ENCODE data around the gene KRT13. TPM values are rescaled to one million over a fixed set of nuclear protein-coding genes. Genes with fewer than 3 reads are reported as not detected.

The KRT13 gene
- total and polyA plus RNA-seq, 10 of the 15 experiments (the other 5 are each of a cell fraction or from before 2014, with no cell fraction given), result not detected

DNA sequence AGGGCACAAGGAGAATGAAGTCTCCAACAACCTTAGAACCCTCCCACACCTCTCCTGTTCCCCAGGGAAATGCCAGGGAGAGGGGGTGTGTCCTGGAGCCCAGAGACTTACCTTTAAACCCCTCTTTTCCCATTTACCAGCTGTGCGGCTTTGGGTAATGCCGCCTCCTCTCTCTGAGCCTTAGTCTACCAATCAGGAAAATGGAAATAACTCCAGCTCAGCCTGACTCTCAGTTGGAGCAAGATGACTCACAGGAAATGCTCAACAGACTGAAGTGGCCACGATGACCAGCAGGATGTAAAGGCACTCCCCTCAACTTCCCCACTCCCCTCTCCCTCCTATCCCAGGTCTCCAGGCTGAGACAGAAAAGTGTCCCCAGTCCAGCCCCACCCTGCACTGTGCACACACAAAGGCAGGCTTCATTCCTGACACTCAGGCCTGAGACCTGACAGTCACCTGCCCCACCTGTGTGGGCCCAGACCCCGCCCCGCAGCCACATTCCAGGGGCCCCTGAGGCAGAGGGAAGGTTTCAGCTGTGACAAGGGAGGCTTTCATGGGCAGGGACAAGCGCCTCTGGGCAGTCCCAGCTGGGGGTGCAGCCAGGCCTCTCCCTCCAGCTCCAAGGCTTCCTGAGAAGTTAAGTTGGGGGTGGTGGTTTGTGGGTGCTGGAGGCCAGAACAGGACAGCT is 16.3 kb upstream of the KRT13 start:
- DNase-seq (ENCODE audit: low read depth, low spot score), result no peak
- FAIRE-seq, result no peak
- in situ Hi-C loops (cut with MboI), result no loop called here
- ChIA-PET SMC1A (ENCODE audit: uncharacterized antibody, unreplicated experiment) (no interaction called here), RAD21 (ENCODE audit: unreplicated experiment) (no interaction called here), POLR2A (no interaction called here), CTCF (interaction anchor here (1.3 kb wide), 1 partner anchor 27 kb away, joined by 3 read pairs; no protein-coding TSS in a partner anchor)
- H3K4me2 ChIP-seq (ENCODE audit: control insufficient read depth, insufficient read depth), result no peak overlapping the region
- H3K9ac ChIP-seq (ENCODE audit: control insufficient read depth, insufficient read depth, low read length), result no peak overlapping the region
- H3K27ac ChIP-seq (ENCODE audit: control insufficient read depth, insufficient read depth), result no peak overlapping the region
- no peaks in the 10 kb centered on the region for H3K36me3 ChIP-seq (ENCODE audit: control insufficient read depth in 2 of 2, insufficient read depth in 2 of 2, low read length in 1 of 2)
- no peaks in the 10 kb centered on the region for H3K79me2 ChIP-seq (ENCODE audit: control insufficient read depth, insufficient read depth, low read length)
- ATAC-seq, result no peak
- H3K4me3 ChIP-seq, result no peak overlapping the region
- H4K20me1 ChIP-seq (ENCODE audit: control insufficient read depth, insufficient read depth), result no peaks in the 10 kb centered on the region
- no TSS peak for BruUV-seq (replicated peaks)
- H2AFZ ChIP-seq (ENCODE audit: control insufficient read depth, low read depth, low read length), result no peak overlapping the region
- H3K4me1 ChIP-seq (ENCODE audit: control insufficient read depth, insufficient read depth, low read length), result no peaks in the 10 kb centered on the region
- WGBS (ENCODE audit: insufficient coverage, insufficient replicate concordance, low lambda C conversion rate, missing lambda C conversion rate), result 20% methylated on average over 6 of the region's 6 CpGs
- H3K9me3 ChIP-seq (replicated peaks; ENCODE audit: control insufficient read depth, insufficient read depth, low read length), result no peaks in the 10 kb centered on the region
- intact Hi-C loops (cut with micrococcal nuclease; ENCODE audit: unreplicated experiment), result no loop called here
- H3K27me3 ChIP-seq (replicated peaks in 1 of 2; ENCODE audit: control insufficient read depth in 2 of 2, insufficient read depth in 2 of 2, low read length in 1 of 2), result no peaks in the 10 kb centered on the region; a peak in 1 of 4 replicates
- TF ChIP-seq ASH2L (IDR thresholded peaks at IDR 0.05; ENCODE audit: borderline replicate concordance, low read depth) (no peak), FOXM1 (IDR thresholded peaks at IDR 0.05; ENCODE audit: low read depth, low read length) (no peak), SMAD5 (IDR thresholded peaks at IDR 0.05; ENCODE audit: low read depth) (no peak), POLR2A (IDR thresholded peaks at IDR 0.05; ENCODE audit: low read depth, low read length) (no peak), YBX1 (IDR thresholded peaks at IDR 0.05) (no peak), ZNF384 (IDR thresholded peaks at IDR 0.05; ENCODE audit: borderline replicate concordance, low read depth, low read length) (no peak), KLF5 (IDR thresholded peaks at IDR 0.05; ENCODE audit: partially characterized antibody) (no peak), CREM (IDR thresholded peaks at IDR 0.05; ENCODE audit: low read depth) (no peak)
- TF ChIP-seq, protein P1, sequence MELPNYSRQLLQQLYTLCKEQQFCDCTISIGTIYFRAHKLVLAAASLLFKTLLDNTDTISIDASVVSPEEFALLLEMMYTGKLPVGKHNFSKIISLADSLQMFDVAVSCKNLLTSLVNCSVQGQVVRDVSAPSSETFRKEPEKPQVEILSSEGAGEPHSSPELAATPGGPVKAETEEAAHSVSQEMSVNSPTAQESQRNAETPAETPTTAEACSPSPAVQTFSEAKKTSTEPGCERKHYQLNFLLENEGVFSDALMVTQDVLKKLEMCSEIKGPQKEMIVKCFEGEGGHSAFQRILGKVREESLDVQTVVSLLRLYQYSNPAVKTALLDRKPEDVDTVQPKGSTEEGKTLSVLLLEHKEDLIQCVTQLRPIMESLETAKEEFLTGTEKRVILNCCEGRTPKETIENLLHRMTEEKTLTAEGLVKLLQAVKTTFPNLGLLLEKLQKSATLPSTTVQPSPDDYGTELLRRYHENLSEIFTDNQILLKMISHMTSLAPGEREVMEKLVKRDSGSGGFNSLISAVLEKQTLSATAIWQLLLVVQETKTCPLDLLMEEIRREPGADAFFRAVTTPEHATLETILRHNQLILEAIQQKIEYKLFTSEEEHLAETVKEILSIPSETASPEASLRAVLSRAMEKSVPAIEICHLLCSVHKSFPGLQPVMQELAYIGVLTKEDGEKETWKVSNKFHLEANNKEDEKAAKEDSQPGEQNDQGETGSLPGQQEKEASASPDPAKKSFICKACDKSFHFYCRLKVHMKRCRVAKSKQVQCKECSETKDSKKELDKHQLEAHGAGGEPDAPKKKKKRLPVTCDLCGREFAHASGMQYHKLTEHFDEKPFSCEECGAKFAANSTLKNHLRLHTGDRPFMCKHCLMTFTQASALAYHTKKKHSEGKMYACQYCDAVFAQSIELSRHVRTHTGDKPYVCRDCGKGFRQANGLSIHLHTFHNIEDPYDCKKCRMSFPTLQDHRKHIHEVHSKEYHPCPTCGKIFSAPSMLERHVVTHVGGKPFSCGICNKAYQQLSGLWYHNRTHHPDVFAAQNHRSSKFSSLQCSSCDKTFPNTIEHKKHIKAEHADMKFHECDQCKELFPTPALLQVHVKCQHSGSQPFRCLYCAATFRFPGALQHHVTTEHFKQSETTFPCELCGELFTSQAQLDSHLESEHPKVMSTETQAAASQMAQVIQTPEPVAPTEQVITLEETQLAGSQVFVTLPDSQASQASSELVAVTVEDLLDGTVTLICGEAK (IDR thresholded peaks at IDR 0.05; ENCODE audit: borderline replicate concordance), result no peak
- TF ChIP-seq, protein P2, sequence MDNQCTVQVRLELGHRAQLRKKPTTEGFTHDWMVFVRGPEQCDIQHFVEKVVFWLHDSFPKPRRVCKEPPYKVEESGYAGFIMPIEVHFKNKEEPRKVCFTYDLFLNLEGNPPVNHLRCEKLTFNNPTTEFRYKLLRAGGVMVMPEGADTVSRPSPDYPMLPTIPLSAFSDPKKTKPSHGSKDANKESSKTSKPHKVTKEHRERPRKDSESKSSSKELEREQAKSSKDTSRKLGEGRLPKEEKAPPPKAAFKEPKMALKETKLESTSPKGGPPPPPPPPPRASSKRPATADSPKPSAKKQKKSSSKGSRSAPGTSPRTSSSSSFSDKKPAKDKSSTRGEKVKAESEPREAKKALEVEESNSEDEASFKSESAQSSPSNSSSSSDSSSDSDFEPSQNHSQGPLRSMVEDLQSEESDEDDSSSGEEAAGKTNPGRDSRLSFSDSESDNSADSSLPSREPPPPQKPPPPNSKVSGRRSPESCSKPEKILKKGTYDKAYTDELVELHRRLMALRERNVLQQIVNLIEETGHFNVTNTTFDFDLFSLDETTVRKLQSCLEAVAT (IDR thresholded peaks at IDR 0.05), result no peak
- TF ChIP-seq, protein P3, sequence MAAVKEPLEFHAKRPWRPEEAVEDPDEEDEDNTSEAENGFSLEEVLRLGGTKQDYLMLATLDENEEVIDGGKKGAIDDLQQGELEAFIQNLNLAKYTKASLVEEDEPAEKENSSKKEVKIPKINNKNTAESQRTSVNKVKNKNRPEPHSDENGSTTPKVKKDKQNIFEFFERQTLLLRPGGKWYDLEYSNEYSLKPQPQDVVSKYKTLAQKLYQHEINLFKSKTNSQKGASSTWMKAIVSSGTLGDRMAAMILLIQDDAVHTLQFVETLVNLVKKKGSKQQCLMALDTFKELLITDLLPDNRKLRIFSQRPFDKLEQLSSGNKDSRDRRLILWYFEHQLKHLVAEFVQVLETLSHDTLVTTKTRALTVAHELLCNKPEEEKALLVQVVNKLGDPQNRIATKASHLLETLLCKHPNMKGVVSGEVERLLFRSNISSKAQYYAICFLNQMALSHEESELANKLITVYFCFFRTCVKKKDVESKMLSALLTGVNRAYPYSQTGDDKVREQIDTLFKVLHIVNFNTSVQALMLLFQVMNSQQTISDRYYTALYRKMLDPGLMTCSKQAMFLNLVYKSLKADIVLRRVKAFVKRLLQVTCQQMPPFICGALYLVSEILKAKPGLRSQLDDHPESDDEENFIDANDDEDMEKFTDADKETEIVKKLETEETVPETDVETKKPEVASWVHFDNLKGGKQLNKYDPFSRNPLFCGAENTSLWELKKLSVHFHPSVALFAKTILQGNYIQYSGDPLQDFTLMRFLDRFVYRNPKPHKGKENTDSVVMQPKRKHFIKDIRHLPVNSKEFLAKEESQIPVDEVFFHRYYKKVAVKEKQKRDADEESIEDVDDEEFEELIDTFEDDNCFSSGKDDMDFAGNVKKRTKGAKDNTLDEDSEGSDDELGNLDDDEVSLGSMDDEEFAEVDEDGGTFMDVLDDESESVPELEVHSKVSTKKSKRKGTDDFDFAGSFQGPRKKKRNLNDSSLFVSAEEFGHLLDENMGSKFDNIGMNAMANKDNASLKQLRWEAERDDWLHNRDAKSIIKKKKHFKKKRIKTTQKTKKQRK (IDR thresholded peaks at IDR 0.05; ENCODE audit: low read depth, low read length), result no peak
